Glomerular visceral epithelial cell (primary cell): ENCODE data around the gene WDPCP.
"Not testable (repeated sequence)": the region's sequence is repeated elsewhere in the genome, so short reads cannot be mapped to it uniquely, and the experiment has no call there.

Experiments used
- DNase-seq: peaks from one replicate; pipeline ENCODE4 v3.0.0-alpha.2; 2016; ENCODE audit errors: extremely low spot score

WDPCP gene, protein sequence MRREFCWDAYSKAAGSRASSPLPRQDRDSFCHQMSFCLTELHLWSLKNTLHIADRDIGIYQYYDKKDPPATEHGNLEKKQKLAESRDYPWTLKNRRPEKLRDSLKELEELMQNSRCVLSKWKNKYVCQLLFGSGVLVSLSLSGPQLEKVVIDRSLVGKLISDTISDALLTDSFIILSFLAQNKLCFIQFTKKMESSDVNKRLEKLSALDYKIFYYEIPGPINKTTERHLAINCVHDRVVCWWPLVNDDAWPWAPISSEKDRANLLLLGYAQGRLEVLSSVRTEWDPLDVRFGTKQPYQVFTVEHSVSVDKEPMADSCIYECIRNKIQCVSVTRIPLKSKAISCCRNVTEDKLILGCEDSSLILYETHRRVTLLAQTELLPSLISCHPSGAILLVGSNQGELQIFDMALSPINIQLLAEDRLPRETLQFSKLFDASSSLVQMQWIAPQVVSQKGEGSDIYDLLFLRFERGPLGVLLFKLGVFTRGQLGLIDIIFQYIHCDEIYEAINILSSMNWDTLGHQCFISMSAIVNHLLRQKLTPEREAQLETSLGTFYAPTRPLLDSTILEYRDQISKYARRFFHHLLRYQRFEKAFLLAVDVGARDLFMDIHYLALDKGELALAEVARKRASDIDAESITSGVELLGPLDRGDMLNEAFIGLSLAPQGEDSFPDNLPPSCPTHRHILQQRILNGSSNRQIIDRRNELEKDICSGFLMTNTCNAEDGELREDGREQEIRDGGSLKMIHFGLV

DNA sequence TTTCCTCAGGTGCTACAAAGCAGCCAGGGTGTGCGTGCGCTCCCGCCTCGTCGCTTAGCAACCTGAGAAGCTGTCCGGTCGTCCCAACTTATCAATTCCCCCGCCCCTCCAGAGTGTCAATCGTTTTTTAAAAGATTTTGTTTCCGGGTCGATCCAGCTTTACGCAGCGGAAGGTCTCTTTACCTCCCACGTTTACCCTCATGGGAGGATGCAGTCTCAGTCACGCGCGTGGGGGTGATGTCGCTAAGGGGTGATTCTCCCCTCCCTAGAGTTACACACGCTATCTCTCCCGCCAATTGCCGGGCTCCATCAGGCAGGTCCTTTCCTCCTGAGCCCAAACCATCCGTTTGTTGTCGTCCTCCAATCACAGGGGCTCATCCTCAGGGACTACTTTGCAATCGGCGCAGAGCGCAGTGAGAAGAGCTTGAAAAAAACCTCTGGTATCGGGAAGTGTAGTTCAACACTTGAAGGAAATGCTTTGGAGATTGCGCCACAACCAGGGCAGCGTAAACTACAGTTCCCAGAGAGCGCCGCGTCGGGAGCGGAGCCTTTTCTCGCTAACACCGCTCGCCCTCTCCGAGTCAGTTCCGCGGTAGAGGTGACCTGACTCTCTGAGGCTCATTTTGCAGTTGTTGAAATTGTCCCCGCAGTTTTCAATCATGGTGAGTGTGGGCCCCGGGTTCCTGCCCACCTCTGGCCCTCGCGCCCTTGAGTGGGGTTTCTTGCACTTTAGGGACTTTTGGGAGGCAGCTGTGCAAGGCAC, at the start of gene WDPCP, which contains the start of gene MDH1:
TSS of gene WDPCP (minus strand) at position 93 of the 763 bp plus-strand sequence. CDS start 206 bp downstream, outside the sequence.
TSS of gene MDH1 (plus strand) at position 579 of the 763 bp plus-strand sequence. CDS start at position 660, 81 bp downstream.
- DNase-seq = peak; percentile 98

DNA sequence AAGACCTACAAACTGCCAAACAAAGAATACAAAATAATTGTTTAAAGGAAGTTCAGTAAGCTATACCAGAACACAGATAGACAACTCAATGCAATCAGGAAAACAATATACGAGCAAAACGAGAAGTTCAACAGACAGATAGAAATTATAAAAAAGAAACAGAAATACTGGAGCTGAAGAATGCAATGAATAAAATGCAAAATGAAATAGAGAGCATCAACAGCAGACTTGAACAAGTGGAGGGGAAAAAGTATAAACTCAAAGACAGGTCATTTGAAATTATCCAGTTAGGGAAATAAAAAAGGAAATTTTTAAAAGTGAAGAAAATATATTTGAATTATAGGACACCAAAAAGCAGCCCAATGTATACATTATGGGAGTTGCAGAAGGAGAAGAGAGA, 44.1 kb upstream of the WDPCP start:
- DNase-seq = no peak

DNA sequence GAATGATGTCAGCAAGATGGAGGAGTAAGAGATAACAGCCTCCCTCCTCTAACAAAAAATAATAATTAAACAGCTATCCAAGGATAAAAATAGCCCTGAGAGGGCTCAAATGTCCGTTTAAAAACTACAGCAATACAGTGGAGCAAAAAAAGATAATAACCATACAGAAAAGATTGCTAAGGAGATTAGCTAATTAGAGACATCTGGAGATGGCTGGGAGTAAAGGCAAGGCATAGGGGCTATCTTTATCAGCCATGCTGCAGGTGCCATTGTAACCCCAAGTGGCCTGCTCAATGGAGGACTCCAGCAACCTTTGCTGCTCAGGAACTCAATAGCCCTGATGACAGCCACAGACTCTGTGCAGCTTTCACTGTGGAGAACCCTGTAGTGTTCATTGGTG, 43.2 kb upstream of the WDPCP start:
- no peak for DNase-seq

DNA sequence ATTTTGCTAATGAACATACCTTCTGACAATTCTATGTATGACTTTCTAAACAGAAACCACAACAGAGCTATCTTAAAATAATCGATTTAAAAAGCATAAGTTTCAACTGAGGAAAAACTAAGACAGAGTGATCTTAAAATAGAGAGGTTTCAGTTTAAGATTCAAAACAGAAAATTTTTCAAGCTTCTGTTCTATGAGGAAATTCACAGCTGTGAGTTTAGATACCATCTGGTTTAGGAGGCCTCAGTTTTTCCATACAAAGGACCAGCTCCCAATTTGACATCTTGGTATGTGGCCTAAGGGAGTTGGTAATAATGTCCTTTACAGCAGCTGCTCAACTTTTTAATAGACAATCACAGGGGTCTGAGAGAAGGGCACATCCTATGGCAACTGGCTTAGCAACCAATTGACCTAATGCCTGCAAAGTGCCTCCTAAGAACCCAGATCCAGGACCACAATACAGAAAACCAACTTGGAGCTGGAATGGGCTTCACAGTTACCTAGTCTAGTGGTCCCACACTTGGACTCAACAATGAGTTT, 40.2 kb upstream of the WDPCP start:
- DNase-seq = no peak

DNA sequence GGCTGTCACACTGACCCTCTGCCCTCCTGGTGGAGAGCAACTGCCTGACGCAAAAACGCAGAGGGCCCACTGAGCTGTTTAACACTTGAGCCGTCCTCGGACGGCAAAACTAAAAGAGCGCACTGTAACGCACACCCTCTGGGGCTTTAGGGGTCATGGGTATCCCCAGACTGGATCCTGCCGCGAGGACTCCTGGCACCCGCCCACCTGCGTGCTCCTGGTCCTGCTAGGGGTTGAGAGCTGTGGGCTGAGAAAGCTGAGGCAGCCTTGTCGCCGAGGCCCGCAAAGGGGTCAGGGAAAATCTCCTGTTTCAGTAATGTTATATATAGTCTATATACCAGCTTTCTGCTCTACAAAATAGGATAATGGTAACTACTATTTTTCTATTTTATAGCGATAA, 39.6 kb upstream of the WDPCP start:
- no peak for DNase-seq

DNA sequence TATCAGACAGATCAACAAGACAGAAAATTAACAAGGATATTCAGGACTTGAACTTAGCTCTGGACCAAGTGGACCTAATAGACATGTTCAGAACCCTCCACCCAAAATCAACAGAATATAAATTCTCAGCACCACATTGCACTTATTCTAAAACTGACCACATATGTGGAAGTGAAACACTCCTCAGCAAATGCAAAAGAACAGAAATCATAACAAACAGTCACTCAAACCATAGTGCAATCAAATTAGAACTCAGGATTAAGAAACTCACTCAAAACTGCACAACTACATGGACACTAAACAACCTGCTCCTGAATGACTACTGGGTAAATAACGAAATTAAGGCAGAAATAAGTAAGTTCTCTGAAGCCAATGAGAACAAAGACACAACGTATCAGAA, 35.5 kb upstream of the WDPCP start:
- not testable (repeated sequence) for DNase-seq

DNA sequence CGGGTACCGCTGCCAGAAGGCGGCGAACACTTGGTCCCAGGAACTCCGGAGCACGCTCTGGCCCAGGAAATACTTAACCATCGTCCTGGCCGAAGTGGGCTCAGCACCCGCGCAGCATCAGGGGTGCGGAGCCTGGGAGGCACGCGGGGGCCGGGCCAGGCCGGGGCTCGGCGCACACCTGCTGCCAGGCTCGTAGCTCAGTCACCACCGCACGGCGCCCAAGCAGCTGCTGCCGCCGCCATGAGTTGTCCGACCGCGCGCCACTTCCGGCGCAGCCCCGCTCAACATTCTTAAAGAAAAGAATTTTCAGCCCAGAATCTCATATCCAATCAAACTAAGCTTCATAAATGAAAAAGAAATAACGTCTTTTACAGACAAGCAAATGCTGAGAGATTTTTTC, 34.5 kb upstream of the WDPCP start:
- DNase-seq = no peak

DNA sequence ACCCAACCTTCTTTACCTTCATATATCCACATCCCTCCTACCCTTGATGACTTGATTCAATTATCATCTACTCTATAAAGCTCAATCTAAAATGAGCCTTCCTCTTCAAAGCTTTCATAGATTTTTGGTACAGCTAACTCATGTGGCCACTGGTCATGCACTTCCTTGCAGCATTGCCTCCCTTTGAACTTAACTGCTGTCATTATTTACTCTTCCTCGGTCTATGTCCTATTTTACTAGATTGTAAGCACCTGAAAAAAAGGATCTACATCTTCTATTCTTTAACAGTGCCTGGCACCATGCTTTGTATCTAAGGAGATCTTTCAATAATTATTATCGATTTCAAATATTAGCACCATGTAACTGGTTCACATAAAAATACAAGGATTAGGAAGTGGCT, 31.1 kb upstream of the WDPCP start:
- no peak for DNase-seq

DNA sequence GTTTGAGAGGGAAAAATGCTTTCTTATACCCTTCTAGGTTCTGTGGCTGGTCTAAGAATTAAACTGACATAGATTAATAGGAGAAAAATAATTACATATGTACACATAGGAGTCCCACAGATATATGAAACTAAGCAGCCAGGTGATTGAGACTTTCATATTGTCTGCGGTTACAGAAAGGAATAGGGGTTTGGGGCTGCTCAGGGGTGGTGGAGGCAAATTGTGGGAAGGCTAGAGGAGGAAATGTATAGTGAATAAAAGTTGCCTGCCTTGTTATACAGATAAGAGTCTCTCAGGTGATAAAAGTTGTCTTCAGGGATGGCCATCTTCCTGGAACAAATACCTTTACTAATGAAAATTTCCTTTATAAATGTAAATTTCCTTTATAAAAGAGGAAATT, 29.1 kb upstream of the WDPCP start:
- DNase-seq = no peak

DNA sequence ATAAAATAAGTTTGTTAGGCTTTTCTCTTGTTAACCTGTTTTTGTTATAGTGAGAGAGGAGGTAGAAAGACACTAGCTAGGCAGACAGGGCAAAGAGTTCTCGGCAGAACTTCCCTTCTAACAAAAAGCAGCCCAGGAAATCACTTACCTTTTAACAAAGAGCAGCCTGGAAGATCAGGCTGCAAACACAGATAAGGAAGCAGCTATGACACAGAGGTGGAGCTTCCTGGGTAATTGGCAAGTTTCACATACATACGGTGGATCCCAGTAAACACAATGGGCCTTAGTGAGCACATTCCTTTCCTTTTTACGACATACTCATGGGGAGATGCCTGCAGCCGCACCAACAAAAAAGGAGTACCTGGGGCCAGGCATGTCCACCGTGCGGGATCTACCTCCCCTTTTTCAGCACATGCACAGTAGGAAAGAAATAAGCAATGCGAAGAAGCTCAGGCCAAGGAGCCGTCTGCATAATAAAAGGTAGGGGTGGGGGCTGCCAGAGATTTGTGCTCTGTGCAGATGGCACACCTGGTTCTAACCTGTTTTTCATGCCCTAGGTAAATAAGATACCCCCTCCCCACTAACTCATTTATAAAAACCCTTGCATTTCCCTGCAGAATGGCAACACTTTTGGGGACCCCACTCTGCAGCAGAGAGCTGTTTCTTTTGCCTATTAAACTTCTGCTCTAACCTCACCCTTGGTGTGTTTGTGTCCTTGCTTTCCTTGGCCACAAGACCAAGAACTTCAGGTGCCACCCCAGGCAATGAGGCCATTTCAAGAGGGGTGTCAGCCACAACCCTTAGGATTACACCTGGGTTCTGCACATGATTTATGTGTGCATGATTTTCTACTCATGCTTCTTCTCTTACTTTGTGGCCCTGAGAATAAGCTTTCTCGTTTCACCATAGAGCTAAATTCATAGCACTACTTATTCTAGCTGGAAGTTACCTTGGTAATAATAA, 27.0 kb upstream of the WDPCP start:
- DNase-seq = peak; percentile 66

DNA sequence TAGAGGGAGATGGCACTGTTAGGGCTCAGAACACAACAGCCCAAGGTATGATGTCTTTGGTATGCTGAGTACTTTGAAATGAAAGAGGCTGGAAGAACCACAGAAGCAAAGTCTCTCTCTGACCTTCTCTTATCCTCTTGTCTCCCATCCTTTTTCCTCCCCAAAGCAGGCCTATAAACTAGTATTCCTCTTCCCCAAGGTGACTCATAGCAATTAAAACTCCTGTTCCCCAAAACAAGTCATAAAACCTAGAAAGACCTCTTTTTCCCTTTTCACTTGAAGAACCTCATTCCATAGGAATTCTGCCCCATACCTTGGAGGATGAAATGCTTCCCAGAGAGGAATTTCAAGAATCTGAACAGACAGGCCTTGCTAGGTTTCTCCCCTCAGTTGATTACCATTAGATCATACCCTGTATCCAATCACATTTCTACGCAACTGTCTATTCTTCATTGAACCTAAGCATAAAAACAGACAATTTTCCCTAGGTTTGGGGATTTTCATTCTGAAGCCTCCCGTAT, 26.2 kb upstream of the WDPCP start:
- DNase-seq = peak; percentile 86

DNA sequence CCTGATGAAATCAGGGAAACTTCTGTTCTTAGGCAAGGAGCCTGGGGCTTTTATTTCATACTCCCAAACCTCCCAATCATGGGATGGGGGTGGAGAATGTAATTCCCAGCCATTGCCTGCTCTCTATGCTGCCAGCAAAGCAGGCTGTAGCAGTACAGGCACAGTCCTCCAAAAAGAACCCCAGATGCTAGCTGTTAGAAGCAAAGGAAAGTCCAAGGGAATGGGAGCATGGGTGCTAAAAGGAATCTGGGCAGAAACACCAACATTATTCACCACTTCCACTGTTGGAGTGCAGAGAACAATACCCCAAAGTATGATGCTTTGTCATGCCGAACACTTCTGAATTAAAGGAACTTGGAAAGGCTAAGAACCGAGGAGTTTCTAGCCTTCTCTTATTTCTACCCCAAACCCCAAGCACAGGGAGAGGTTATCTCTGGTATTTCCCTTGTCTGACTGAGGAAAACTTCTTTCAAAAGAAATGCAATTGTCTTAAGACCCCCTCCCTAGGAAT, 25.2 kb upstream of the WDPCP start:
- DNase-seq = no peak

DNA sequence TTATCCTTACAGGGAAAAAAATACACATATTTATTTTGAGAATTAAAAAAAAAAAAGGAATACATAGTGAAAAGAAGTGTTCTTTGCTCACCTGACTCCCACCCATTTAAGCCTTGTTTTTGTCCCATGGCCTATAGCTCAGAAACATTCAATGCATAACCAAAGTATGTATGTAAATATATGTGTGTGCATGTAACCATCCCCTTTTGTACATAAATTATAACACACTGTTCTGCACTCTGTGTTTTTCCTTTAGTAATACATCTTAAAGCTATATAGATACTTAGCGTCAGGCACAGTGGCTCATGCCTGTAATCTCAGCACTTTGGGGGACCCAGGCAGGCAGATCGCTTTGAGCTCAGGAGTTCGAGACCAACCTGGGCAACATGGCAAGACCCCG, 22.2 kb upstream of the WDPCP start:
- DNase-seq = no peak

DNA sequence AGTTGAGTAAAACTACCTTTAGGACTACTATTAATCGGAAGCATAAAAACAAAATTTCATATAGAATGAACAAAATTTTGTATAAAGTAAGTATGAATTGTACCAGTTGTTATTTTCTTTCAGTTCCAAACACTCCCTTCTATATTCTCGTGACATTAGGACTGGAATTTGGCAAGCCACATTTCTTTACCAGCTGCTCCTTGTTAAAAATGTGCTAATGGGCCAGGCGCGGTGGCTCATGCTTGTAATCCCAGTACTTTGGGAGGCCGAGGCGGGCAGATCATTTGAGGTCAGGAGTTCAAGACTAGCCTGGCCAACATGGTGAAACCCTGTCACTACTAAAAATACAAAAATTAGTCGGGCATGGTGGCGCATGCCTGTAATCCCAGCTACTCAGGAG, 20.6 kb upstream of the WDPCP start:
- not testable (repeated sequence) for DNase-seq

DNA sequence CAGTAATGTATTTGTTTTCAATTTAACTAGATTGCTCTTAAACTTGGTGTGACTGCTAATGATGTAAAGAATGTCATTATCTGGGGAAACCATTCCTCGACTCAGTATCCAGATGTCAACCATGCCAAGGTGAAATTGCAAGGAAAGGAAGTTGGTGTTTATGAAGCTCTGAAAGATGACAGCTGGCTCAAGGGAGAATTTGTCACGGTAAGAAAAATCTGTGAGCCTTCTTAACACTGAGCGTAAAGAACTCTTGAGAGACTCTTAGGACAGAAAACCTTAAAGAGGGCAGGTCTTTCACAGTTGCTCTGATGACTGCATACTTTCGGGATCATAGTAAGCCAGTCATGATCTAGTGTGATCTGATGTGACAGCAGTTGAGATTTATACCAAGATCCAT, 16.4 kb upstream of the WDPCP start:
- DNase-seq = no peak

DNA sequence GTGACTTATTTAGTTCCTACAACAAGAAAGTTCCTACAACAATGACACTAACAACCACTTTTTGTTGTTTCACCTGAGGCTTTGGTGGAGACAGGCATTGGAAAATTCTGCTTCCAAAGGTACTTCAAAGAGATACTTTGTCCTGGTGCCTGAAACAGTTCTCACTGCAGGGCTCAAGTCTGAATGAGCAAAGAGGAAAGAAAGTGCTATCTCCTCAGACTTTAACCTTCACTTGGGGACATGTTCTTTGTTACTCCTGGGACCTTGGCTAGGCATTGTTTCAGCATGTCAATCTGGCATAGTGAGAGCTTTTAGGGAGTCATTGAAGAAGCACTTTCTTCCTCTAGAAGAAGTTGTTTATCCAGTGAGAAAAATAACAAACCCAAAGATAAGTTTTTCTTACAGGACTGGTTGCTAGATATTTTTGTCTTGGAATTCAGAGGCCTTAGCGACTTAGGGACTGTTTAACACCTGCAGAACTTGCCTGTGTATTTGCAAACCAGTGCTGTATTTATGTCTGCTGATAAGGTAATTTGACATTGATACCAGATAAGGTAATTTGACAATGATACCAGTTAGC, 12.7 kb upstream of the WDPCP start:
- DNase-seq = no peak

DNA sequence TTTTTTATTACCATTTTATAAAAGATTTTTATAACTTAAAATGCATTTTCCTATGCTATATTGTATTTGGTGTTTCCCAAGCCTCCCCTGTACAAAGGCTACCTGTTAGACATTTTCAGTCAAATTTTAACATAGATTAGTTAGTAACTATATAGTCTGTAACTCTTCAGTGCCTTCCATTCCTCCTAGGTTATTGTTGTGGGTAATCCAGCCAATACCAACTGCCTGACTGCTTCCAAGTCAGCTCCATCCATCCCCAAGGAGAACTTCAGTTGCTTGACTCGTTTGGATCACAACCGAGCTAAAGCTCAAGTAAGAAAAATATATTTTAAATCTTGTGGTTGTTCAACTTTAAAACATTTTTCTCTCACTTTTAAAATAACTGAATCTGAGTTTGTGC, 10.7 kb upstream of the WDPCP start:
- DNase-seq = no peak

DNA sequence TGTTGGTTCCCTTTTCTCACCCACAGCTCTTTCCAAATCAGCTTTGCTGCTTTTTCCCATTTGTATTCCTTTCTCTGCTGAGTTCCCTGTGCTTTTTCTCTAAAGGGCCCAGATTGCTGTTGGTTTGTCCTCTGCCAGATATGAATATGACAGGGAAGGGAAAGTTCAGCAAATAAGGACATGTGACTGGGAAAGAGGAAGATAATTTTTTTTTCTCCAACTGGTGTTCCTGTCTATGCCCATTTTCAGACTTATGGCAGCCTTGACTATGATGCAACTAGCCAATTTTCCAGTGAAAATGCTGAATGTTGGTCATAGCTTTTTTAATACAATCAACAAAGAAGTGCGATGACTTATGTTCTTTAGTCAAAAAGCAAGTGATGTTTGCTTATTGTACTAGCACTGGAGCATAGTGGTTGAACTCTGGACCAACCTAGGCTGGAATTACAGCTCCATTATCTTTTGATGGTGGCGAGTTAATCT, 8.2 kb upstream of the WDPCP start:
- no peak for DNase-seq

DNA sequence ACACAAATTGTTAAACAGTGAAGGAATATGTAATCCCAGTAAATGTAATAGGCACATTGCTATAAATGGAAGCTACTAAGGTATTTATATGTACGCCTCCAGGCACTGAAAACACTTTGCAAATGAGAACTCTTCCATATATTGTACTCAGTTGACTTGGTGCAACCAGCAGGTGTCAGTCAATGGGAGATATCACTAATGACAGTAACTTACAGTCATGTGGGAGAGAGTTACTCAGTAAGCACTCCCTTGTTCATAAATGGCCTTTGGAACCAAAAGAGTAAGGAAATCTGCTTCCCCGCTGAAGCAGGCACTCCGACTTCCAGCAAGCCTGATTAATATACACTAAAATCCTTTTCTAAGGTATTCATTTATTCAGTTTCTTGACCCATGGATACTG, 6.4 kb upstream of the WDPCP start:
- no peak for DNase-seq
